ENCODE results near the gene DOCK11.

The DOCK11 gene

DNA sequence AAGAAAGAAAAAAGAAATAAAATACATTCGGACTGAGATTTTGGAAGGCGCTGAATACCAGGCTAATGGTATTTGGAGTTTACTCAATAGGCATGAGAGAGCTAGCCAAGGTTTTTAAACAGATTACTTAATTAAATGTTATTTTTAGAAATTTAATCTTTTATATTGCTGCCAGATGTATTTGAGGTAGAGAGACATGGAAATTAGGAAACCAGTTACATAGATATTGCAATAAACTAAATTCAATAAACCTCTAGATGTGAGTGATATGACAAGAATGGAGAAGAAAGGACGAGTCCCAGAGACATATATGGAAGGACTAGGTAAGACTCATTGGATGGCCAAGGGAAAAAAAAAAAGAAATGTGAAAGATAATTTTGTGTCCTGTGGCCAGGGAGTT, 193.3 kb downstream of the DOCK11 start:
- ChIA-PET POLR2A (no interaction called here), CTCF (no interaction called here)
- TF ChIP-seq ARNT (IDR thresholded peaks at IDR 0.05) (no peak), NFRKB (IDR thresholded peaks at IDR 0.05) (no peak), FOXA1 (IDR thresholded peaks at IDR 0.05) (no peak), SUZ12 (IDR thresholded peaks at IDR 0.05) (no peak), SP1 (IDR thresholded peaks at IDR 0.05) (no peak), FOXK2 (IDR thresholded peaks at IDR 0.05) (no peak), CTBP1 (IDR thresholded peaks at IDR 0.05; ENCODE audit: borderline replicate concordance) (no peak), TARDBP (IDR thresholded peaks at IDR 0.05) (no peak)
- TF ChIP-seq, protein P1, sequence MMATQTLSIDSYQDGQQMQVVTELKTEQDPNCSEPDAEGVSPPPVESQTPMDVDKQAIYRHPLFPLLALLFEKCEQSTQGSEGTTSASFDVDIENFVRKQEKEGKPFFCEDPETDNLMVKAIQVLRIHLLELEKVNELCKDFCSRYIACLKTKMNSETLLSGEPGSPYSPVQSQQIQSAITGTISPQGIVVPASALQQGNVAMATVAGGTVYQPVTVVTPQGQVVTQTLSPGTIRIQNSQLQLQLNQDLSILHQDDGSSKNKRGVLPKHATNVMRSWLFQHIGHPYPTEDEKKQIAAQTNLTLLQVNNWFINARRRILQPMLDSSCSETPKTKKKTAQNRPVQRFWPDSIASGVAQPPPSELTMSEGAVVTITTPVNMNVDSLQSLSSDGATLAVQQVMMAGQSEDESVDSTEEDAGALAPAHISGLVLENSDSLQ (IDR thresholded peaks at IDR 0.05) = no peak
- no peak for DNase-seq (ENCODE audit: extremely low spot score)

GRCh38 chrX:118693843-118694242, 198.2 kb downstream of the DOCK11 start:
- ChIA-PET POLR2A (no interaction called here), CTCF (no interaction called here)
- no peak for DNase-seq (ENCODE audit: extremely low spot score)
- no peak for TF ChIP-seq ELF4 (IDR thresholded peaks at IDR 0.05)
- no peak for TF ChIP-seq TARDBP (IDR thresholded peaks at IDR 0.05)
- no peak for TF ChIP-seq CTBP1 (IDR thresholded peaks at IDR 0.05; ENCODE audit: borderline replicate concordance)
- TF ChIP-seq FOXA1 (IDR thresholded peaks at IDR 0.05) = no peak
- TF ChIP-seq SUZ12 (IDR thresholded peaks at IDR 0.05) = no peak
- TF ChIP-seq SP1 (IDR thresholded peaks at IDR 0.05) = no peak
- TF ChIP-seq FOXM1 (IDR thresholded peaks at IDR 0.05; ENCODE audit: borderline replicate concordance) = no peak
- TF ChIP-seq, protein P1 (IDR thresholded peaks at IDR 0.05) = no peak
- TF ChIP-seq HDGF (IDR thresholded peaks at IDR 0.05; ENCODE audit: borderline replicate concordance) = no peak
- TF ChIP-seq NFRKB (IDR thresholded peaks at IDR 0.05) = no peak
- no peak for TF ChIP-seq BHLHE40 (IDR thresholded peaks at IDR 0.05; ENCODE audit: borderline replicate concordance)
- no peak for TF ChIP-seq ZNF384 (IDR thresholded peaks at IDR 0.05)
- no peak for TF ChIP-seq FOXK2 (IDR thresholded peaks at IDR 0.05)
- no peak for TF ChIP-seq LEF1 (IDR thresholded peaks at IDR 0.05; ENCODE audit: borderline replicate concordance)
- TF ChIP-seq ARNT (IDR thresholded peaks at IDR 0.05) = no peak
- no peak for TF ChIP-seq L3MBTL2 (conservative IDR thresholded peaks at IDR 0.05)

DNA sequence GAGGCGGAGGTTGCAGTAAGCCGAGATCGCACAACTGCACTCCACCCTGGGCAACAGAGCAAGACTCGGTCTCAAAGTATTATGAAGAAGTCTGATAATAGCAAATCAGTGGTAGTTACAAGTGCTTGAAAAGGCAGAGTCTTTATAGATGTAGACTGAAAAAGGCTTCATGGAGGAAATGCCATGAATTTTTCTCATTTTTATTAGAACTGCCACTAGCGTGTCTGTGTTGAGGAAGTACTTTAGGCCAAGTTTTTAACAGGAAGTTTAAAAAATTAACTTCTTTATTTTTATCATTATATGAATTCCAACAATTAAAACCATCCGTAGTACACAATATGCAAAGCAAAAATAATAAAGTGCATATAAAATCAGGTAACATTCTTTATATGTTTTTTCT, 199.0 kb downstream of the DOCK11 start:
- TF ChIP-seq ZNF384 (IDR thresholded peaks at IDR 0.05) = no peak
- TF ChIP-seq, protein P1 (IDR thresholded peaks at IDR 0.05) = no peak
- no peak for TF ChIP-seq BHLHE40 (IDR thresholded peaks at IDR 0.05; ENCODE audit: borderline replicate concordance)
- no peak for TF ChIP-seq ELF4 (IDR thresholded peaks at IDR 0.05)
- TF ChIP-seq SUZ12 (IDR thresholded peaks at IDR 0.05) = no peak
- TF ChIP-seq CTBP1 (IDR thresholded peaks at IDR 0.05; ENCODE audit: borderline replicate concordance) = no peak
- no peak for TF ChIP-seq ARNT (IDR thresholded peaks at IDR 0.05)
- TF ChIP-seq FOXA1 (IDR thresholded peaks at IDR 0.05) = no peak
- TF ChIP-seq LEF1 (IDR thresholded peaks at IDR 0.05; ENCODE audit: borderline replicate concordance) = no peak
- ChIA-PET POLR2A (no interaction called here), CTCF (no interaction called here)
- no peak for DNase-seq (ENCODE audit: extremely low spot score)

GRCh38 chrX:118698516-118699170, 203.0 kb downstream of the DOCK11 start:
- DNase-seq (ENCODE audit: extremely low spot score) = no peak
- no peak for TF ChIP-seq CTBP1 (IDR thresholded peaks at IDR 0.05; ENCODE audit: borderline replicate concordance)
- TF ChIP-seq FOXK2 (IDR thresholded peaks at IDR 0.05) = no peak
- no peak for TF ChIP-seq LEF1 (IDR thresholded peaks at IDR 0.05; ENCODE audit: borderline replicate concordance)
- no peak for TF ChIP-seq SUZ12 (IDR thresholded peaks at IDR 0.05)
- TF ChIP-seq ZNF384 (IDR thresholded peaks at IDR 0.05) = no peak
- TF ChIP-seq BHLHE40 (IDR thresholded peaks at IDR 0.05; ENCODE audit: borderline replicate concordance) = no peak
- TF ChIP-seq NFRKB (IDR thresholded peaks at IDR 0.05) = no peak
- TF ChIP-seq FOXA1 (IDR thresholded peaks at IDR 0.05) = no peak
- TF ChIP-seq ELF4 (IDR thresholded peaks at IDR 0.05) = no peak
- ChIA-PET CTCF (no interaction called here), POLR2A (no interaction called here)

DNA sequence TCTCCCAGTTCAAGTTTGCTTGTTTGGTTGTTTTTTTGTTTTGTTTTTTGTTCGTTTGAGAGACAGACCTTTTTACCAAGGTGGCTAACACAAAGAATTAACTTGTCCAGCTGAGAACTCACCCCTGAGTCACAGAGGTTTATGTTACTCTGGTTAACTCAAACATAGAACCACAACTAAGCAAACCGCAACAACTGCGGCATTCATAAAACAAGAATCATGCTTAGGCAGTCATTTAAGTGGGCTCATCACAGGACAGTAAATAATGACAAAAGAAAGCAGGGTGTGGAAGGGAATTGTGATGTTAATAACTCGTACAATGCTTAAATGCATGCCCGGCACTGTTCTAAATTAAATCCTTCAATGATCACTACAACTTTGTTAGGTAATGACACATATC, 207.1 kb downstream of the DOCK11 start:
- TF ChIP-seq ARNT (IDR thresholded peaks at IDR 0.05) = no peak
- TF ChIP-seq, protein P1 (IDR thresholded peaks at IDR 0.05) = no peak
- no peak for TF ChIP-seq ZNF384 (IDR thresholded peaks at IDR 0.05)
- no peak for TF ChIP-seq SUZ12 (IDR thresholded peaks at IDR 0.05)
- no peak for TF ChIP-seq L3MBTL2 (conservative IDR thresholded peaks at IDR 0.05)
- TF ChIP-seq CTBP1 (IDR thresholded peaks at IDR 0.05; ENCODE audit: borderline replicate concordance) = no peak
- no peak for TF ChIP-seq NFRKB (IDR thresholded peaks at IDR 0.05)
- TF ChIP-seq ELF4 (IDR thresholded peaks at IDR 0.05) = no peak
- no peak for TF ChIP-seq FOXM1 (IDR thresholded peaks at IDR 0.05; ENCODE audit: borderline replicate concordance)
- TF ChIP-seq LEF1 (IDR thresholded peaks at IDR 0.05; ENCODE audit: borderline replicate concordance) = no peak
- TF ChIP-seq FOXA1 (IDR thresholded peaks at IDR 0.05) = no peak
- TF ChIP-seq HDGF (IDR thresholded peaks at IDR 0.05; ENCODE audit: borderline replicate concordance) = no peak
- TF ChIP-seq FOXK2 (IDR thresholded peaks at IDR 0.05) = no peak
- TF ChIP-seq BHLHE40 (IDR thresholded peaks at IDR 0.05; ENCODE audit: borderline replicate concordance) = no peak
- DNase-seq (ENCODE audit: extremely low spot score) = no peak
- CTCF ChIA-PET = no interaction called here
- POLR2A ChIA-PET = no interaction called here

- POLR2A ChIA-PET = interaction anchor here (0.5 kb wide), 1 partner anchor 10 kb away, joined by 3 read pairs; no protein-coding TSS in a partner anchor
- CTCF ChIA-PET = no interaction called here
- no peak for DNase-seq (ENCODE audit: extremely low spot score)
- no peak for TF ChIP-seq CTBP1 (IDR thresholded peaks at IDR 0.05; ENCODE audit: borderline replicate concordance)
- TF ChIP-seq FOXK2 (IDR thresholded peaks at IDR 0.05) = no peak
- TF ChIP-seq FOXA1 (IDR thresholded peaks at IDR 0.05) = no peak
- no peak for TF ChIP-seq ZNF384 (IDR thresholded peaks at IDR 0.05)
- no peak for TF ChIP-seq ELF4 (IDR thresholded peaks at IDR 0.05)
These were observed 211.1 kb downstream of the DOCK11 start for GRCh38 chrX:118706681-118707080.

Measured in HEK293T (cell line).